Stimulated activated CD8-positive, alpha-beta memory T cell treated with anti-CD3 and anti-CD28 coated beads, Interleukin-4, amount 100 ng/mL, for 24 hours (primary cell): ENCODE measurements around the gene SNF8.

ENCODE experiments used
- DNase-seq: peaks from one replicate; pipeline ENCODE4 v3.0.0-alpha.2; 2020; ENCODE audit warnings: low read depth

SNF8 gene

DNA sequence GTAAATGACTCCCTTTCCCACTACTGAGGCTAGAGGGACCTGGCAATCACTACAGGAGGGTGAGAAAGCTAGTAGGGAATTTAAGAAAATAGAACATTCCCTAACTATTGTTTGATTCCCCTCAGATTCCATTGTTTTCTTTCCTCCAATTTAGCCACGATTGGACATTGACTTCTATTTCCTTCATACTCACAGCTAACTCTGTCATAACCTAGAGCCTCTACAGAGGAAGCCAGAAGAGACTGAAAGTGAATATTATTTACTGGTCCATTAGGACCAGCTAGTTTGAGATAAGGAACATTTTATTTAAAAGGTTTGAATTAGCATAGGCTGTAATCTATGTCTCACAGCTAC is 14.9 kb downstream of the SNF8 start:
- DNase-seq: no peak

DNA sequence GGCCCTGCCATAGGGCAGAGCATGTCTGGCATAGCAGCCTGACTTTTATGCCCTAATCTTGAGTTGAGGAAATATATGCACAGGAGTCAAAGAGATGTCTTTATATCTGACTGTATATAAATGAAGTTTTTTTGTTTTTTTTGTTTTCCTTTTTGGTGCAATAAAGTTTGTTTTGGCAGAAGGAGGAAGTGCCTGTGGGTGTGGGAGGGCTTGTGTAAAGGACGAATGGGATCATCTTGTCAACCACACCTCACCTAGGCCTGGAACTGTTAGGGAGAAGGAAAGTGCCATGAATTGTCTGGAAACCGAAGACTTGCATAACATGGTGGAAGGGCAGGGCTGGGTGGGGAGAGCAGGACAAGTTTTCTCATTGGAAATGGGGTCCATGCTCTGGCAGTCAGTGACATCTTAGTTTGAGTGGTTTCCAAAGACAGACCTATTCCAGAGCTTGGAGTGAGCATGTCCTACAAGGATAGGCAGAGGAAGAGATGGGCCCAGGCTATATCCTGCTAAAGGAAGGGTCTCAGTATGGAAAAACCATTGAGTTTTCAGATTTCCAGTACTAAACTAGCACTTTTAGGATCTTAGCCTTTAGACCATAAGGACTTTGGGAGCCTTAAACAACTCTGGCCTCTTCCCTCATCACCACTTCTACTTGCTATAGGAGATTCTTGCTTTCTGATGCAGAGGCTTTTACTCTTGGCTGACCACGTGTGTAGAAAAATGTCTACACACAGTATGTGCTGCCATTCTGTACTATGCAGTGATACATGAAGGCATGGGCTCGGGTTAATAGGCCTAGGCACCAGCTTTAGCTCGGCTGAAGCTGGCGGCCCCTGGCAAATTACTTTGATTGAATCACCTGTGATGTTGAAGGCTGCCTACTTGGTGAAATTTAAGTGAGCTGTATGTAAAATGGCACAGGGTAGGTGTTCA is 15.5 kb downstream of the SNF8 start:
- DNase-seq: no peak

DNA sequence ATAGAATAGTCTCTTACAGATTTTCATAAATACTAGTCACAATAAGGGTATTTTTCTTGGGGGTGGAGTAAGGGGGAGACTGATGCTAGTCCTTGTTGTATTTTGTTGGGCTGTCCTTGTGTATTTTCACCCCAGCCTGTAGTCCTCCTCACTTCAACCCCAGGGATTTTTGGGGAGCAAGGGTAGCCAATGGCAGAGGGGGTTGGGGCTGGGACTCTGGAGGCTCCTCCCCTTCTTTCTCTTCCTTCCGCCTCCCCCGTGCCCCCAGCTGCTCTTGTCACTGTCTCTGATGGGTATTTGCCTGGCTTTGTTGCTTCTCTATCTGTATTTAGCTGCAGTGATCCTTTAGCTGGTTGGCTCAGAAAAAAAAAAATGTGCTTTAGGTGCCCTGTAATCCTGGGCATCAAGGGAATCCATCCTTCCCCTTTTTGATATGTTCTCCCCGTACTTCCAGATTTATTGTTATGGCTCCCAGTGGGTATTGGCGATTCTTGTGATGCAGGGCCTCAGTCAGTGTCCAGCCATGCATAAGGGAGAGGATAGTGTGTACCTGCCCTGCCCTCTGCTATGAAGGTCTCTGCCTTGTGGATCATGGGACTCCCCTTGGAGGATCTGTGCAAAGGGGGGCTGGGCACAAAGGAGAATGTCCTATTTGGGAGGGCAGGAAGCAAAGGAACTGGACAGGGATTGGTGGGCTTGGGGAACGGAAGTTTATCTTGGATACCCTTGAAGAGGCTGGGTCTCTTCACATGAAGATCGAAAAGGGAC is 16.5 kb downstream of the SNF8 start:
- DNase-seq: no peak

DNA sequence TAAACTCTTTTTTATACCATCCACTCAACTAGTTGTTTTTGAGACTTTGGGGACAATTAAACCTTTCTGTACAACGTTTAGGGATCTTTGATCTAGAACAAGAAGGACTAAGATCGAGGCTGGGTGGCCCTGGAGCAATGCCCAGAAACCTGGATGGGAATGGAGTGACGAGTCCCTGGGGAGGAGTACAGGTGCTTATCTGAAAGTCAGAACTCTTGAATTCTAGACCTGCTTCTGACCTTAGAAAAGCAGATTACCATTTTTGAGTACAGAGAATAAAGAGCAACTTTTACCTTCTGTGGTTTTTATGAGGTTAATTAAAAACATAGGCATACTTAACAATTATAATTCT is 18.7 kb downstream of the SNF8 start:
- no peak for DNase-seq

DNA sequence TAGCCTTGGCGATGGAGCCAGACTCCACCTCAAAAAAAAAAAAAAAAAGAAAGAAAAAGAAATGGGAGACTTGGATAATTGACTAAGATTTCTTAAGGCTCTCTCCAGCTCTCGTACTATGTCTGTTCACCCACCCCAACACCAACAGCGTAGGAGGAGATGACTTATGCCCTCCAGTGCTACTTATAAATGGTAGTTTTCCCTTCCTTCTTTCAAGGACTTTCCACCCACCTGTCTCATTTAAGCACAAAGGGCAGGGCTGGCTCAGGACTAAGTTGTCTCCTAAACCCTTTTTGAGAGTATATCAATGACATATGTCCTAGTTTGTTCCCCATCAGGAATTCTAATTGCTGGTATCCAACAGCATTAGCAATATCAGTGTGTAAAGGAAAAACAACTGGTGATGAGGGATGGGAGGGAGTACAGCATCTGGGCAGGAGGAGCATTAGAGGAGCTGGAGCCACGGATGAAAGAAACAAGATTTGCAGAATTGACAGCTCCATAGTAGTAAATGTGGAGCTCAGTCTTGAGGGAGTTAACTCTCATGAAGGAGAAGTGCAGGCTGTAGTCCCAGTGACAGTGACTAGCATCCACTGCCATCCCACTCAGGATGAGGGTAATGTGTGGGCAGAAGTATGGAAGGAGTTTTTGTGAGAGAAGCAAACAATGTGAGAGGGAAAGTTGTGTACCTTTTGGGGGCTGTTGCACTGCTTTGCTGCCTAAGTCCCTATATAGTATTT is 19.2 kb downstream of the SNF8 start:
- no peak for DNase-seq

DNA sequence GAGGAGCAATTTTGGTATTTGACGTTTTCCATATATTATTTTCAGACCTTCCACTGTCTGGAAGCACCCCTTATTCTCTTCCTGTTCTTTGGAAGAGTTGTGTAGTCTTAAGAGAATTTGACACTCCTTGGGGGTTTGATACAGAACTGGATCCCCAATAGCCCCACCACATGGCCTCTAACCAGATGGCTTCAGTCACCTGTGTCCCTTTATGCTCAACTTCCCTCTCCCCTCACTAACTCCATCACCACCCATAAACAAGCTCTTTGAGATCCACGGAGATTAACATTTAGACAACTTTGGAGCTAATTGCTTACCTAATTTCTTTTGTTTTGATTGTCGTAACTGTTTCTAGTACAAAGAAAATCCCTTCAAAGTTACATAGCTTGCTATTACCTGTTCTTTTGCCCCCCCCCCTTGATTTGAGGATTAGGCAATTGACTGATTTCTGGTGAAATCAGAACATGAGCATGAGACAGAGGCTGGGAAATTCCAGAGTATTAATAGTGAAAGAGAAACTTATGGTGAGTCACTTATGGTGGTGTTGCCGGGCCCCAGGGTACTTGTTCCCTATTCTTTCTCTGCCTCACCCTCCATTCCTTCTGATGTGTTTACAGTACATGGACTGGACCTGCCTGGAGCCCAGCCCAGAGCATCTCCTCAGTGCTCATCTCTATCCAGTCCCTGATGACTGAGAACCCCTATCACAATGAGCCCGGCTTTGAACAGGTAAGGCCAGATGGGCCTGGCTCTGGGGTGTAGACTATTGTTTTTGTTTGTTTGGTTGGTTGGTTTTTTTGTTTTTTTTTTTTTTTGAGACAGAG is 29.0 kb downstream of the SNF8 start:
- peak; percentile 24 for DNase-seq

DNA sequence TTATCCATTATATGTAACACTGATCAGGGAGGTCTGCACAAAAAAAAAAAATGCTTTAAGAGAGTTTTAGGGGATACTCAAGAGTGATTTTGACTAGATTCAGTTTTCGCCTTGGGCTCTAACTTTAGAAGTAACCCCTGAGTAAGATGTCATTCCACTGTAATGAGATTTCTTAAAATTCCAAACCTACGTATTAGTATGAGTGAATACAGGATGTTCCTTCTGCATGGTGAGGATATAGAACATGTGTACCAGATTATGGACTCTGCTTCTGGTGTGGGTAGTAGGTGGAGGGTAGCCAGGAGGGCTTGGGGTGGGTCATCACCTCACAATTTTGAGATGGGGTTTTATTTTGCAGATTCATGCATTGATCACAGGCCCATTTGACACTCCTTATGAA is 32.2 kb downstream of the SNF8 start:
- DNase-seq: no peak

DNA sequence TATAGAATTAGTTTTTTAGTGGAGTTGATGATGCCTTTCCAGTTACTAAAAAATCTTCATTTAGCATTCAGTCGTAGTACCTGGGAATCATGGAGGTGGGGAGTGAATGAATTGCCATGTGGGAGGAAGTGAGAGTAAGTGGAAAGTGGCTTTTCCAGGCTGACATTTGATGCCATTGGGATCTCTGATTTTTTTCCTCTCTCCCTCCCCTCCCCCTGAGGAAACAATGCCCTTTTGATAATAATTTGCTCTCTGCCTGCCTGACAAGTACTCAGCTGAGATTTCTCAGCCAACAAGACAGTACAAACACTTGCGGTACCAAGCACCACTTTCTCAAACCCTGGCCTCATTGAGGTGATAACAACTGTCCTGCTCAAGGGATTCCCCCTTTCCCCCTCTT is 34.3 kb downstream of the SNF8 start:
- no peak for DNase-seq

DNA sequence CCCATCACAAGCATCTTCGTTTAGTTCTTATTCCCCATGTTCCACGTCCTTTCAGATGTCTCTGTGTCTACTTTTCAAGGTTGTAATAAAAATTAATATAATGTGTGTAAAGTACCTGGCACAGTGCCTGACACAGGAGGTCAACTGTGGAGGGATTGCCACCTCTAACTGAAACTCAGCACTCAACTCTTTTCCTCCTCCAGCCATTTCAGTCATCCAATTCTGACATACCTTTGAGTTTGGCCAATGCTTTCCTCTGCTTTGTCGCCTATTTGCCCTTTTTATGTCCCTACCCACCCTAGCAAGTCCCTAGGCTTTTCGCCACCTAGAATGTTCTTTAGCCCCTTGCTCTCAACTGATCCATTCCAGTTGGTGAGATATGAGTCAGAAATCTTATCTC is 34.9 kb downstream of the SNF8 start:
- DNase-seq: no peak

DNA sequence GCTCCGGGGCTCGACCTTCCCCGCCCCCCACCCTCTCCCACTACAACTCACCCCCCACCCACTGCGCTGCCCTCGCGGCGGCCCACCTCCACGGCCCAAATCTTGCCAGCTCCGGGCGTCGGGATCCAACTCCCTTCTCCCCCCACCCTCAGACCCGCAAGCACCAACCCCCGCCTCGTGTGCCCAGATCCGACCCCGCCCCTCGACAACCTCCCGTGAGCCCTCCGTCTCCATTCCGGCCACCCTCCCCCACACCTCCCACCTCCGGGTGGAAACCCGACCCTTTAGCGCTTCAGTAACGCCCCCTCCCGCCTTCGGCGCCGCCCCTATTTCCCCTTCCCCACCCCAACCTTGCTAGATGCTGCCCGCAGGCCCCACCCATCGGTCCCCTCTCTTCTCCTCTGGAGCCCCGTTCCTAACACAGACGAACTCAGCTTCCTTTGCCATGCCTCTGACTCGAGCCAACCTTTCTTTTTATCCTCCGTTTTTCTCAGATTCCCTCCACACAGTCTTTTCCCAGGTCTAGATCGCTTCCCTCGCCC is 35.7 kb downstream of the SNF8 start:
- peak; percentile 93 for DNase-seq

DNA sequence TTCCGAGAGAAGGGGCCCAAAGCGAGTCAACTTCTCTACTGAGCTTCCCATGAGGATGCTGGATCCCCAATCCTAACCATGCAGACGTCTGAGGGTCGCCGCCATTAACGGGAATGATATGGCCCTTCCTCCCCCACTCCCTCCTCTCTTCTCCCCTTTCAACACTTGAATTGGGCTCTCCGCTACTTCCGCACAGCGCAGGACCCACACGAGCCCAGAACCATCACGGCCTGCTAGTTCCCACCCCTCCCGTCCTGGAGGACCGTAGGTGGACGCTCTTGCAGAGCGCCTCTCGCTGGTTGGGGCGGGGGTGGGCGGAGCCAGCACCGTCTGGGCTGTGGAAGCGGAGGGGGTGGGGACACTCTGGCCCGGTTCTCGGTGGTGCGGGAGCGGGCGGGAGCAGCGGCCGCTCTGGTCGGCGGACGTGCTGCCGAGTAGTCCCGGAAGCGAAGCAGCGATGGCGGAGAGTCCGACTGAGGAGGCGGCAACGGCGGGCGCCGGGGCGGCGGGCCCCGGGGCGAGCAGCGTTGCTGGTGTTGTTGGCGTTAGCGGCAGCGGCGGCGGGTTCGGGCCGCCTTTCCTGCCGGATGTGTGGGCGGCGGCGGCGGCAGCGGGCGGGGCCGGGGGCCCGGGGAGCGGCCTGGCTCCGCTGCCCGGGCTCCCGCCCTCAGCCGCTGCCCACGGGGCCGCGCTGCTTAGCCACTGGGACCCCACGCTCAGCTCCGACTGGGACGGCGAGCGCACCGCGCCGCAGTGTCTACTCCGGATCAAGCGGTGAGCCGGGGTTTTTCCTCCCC is 36.4 kb downstream of the SNF8 start, which contains the start of gene UBE2Z:
UBE2Z (plus strand) TSS at position 361 of the 797 bp plus-strand sequence; CDS start at position 458, 97 bp downstream.
- peak; percentile 82 for DNase-seq

DNA sequence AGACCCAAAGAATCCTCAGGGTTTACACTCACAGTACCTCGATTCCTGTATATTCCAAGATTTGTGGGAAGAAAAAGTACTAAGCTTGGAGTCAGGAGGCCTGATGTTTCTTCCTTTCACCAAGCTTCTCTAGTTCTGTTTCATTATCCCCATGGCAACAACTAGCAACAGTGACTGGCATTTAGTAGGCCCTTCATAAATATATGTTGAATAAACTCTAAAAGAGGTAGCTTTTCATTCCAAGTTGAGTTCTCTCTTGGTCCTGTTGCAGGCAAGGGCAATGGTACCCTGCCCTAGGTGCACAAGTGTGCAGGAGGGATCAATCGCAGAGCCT is 37.0 kb downstream of the SNF8 start:
- DNase-seq: no peak

DNA sequence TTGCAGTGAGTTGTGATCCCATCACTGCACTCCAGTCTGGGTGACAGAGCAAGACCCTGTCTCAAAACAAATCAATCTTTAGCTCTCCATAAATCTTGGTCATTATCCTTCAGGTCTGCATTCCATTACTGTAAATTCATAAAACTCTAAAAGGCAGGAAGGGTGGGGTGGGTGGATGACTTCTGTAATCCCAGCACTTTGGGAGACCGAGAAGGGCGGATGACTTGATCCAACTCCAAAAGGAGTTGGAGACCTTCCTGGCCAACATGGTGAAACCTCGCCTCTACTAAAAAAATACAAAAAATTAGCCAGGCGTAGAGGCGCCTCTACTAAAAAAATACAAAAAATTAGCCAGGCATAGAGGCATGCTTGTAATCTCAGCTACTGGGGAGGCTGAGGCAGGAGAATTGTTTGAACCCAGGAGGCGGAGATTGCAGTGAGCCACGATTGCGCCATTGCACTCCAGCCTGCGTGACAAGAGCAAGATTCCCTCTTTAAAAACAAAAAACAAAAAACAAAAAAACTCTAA is 38.6 kb downstream of the SNF8 start:
- no peak for DNase-seq

DNA sequence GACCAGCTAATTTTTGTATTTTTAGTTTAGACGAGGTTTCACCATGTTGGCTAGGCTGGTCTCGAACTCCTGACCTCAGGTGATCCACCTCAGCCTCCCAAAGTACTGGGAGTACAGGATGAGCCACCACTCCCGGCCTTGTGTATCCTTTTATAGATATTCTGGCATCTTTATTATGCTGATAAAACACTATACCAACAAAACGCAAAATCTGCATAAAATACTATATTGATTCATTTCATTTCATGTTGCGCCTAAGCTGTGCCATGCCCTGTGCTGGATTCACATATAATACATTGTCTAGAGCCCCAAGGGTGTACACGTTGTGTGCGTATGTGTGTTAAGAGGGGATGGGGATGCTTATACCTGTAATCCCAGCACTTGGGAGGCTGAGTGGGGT is 40.2 kb downstream of the SNF8 start:
- no peak for DNase-seq

DNA sequence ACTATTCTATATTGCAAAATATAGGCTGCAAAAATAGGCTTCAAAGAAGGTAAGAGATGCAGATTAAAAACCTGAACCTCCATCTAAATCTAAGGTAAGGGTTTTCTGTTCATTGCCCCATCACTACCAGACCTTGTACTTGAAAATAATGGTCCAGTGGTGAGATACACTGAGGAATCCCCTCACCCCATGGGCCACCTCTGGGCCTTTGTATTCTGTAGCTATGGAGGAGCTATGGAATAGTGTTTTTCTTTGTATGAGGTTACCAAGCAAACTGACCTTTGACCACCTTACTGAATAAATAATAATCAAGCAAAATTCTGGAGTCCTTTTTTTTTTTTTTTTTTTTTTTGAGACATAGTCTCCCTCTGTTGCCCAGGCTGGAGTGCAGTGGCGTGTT is 41.2 kb downstream of the SNF8 start:
- DNase-seq: no peak

DNA sequence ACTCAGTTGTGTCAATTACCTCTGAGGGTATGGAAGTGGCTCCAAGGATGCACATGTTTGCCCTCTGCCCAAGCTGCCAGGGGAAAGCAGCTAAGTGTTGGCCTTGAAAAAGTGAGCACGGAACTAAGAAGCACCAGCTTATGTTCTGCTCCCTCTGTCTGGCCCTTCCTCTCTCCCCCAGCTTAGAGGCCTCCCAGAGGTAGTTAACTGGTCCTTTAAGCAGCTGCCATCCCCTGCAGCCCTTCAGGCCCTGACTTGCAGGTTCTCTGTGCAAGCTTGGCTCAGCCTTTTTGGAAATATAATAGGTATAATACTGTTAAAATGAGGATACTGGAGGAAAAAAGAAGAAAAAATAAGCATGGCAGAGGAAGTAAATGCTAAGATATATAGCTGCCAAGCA is 43.4 kb downstream of the SNF8 start:
- no peak for DNase-seq

DNA sequence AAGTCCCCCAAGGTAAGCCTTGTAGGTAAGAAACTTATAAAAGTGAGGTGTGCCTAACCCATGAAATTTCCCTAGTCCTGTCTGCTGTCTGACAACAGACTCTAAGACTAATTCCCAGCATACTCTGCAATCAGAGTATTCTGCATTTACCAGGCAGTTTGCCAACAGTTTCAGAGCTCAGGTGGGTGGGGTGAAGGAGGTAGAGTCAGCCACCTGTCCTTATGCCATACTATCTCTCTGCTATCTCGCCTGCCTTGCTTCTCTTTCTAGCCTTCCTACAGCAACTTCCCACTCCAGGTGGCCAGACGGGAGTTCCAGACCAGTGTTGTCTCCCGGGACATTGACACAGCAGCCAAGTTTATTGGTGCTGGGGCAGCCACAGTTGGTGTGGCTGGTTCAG is 49.8 kb downstream of the SNF8 start:
- DNase-seq: no peak

DNA sequence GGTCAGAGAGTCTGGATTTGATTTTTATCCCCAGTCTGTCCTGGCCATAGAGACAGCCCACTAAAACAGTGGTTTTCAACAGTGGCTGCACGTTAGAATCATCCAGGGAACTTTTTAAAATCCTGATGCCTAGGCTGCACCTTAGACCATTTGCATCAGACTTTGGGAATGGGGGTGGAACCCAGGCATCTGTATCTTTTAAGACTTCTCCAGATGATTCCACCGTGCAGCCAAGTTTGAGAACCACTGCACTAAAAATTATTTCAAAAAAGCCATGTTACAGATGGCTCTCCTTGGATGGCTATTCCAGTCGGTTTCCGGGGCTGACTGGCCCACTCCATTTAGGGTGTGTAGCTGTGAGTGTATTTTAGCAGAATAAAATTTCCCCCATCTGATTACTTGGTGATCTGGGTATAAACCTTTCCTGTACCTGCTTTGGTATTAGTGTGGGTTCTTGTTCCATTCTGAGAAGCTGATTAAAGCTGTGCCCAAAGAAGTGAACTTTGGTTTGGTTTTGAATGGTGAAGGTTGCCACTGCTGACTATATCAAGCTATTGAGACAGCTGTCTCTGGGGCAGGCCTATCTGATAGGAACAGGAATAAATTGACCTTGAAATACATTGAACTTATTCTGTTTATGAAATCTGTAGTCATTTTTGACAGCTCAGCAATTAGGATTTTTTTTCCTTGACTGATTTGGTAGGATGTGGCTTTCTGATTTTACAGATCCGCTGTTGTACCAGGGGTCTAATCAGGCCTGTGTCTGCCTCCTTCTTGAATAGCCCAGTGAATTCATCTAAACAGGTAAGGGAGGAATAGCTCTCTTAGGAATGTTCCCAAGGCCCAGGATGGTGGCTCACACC is 50.8 kb downstream of the SNF8 start:
- no peak for DNase-seq

DNA sequence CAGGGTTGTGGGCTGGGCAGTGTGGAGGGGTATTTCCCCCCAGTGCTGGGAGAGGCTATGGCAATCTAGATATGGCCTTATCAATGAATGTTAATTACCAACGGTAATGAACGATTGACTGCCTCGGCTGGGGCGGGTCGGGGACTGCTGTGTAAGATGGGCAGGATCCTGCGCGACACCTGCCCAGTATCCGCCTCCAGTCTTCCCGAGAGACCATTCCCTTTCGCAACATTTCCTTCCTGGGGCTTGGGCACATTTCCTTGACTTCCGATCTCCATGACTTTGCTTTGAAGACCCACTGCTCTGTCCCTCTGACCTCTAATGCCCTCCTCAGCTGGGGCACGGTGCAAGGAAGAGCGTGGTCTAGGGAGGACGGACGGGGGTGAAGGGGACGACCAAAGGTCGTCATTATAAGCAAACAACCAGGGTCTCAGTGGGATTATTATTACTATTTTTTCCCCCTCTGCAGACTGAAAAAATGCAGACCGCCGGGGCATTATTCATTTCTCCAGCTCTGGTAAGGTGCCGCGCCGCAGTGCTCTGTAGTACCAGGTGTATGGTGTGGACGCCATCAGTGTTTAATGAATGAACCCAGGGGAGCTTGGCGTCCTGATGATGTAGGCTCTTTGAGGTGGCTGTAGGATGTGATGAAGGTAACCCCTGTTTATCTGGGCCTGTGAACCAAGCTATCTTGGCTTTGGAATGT is 51.5 kb downstream of the SNF8 start:
- DNase-seq: no peak
